A673 (cell line): ENCODE data around the gene PFKFB3. TPM values are rescaled to one million over a fixed set of nuclear protein-coding genes. Genes with fewer than 3 reads are reported as not detected.

Experiments
- BruUV-seq: library from RNA; stranded (reverse); fragments of 400-500 nt; replicated peaks from 2 replicates; lab custom pipeline; 2021; lab: Mats Ljungman, UMichigan
- CTCF ChIA-PET: fragments of 300-600 bp; sonication (Branson Sonifier 250); formaldehyde crosslinking; loops from one replicate; lab custom pipeline; 2022; ENCODE audit warnings: antibody characterized with exemption; lab: Charles Lee
- POLR2A ChIA-PET: fragments of 300-600 bp; sonication (Branson Sonifier 250); formaldehyde crosslinking; loops from one replicate; lab custom pipeline; 2022; ENCODE audit warnings: antibody characterized with exemption; ENCODE audit not compliant: low non-redundant PET; lab: Charles Lee
- DNase-seq: peaks from one replicate; pipeline ENCODE4 v3.0.0-alpha.2; 2015; ENCODE audit warnings: low spot score
- H3K27ac ChIP-seq: fragments of 200-600 bp; sonication (generic); 2 replicates; pipeline ENCODE4 v1.5.1; 2016; ENCODE audit warnings: mixed run types, low read depth, mild to moderate bottlenecking, mixed read lengths, antibody characterized with exemption, low read length; ENCODE audit not compliant: poor library complexity, severe bottlenecking
- H3K27me3 ChIP-seq: fragments of 200-600 bp; sonication (generic); replicated peaks from 2 replicates; pipeline ENCODE4 v1.6.1; 2017; ENCODE audit warnings: mixed run types, low read depth, mild to moderate bottlenecking, mixed read lengths, antibody characterized with exemption, low read length; ENCODE audit not compliant: insufficient read depth, poor library complexity
- H3K36me3 ChIP-seq: fragments of 200-600 bp; sonication (generic); 2 replicates; pipeline ENCODE4 v1.6.1; 2016; ENCODE audit warnings: mixed run types, mild to moderate bottlenecking, mixed read lengths, antibody characterized with exemption, low read length; ENCODE audit not compliant: insufficient read depth, poor library complexity, severe bottlenecking
- H3K4me1 ChIP-seq: fragments of 200-600 bp; sonication (generic); 2 replicates; pipeline ENCODE4 v1.6.1; 2017; ENCODE audit warnings: mixed run types, mild to moderate bottlenecking, mixed read lengths, antibody characterized with exemption, low read length; ENCODE audit not compliant: insufficient read depth, poor library complexity, severe bottlenecking
- H3K4me3 ChIP-seq: fragments of 200-600 bp; sonication (generic); 2 replicates; pipeline ENCODE4 v1.5.1; 2016; ENCODE audit warnings: low read depth, mixed run types, mild to moderate bottlenecking, mixed read lengths, low read length; ENCODE audit not compliant: poor library complexity, severe bottlenecking
- H3K9me3 ChIP-seq: fragments of 200-600 bp; sonication (generic); 2 replicates; pipeline ENCODE4 v1.6.1; 2016; ENCODE audit warnings: mixed run types, low read depth, mild to moderate bottlenecking, mixed read lengths, antibody characterized with exemption, low read length; ENCODE audit not compliant: poor library complexity, severe bottlenecking
- CTCF ChIP-seq: fragments of 300-800, 200-600 bp; sonication (generic); conservative IDR thresholded peaks from 2 replicates; pipeline ENCODE4 v1.5.1; 2017; ENCODE audit warnings: low read depth, mild to moderate bottlenecking, antibody characterized with exemption, low read length, moderate library complexity, mixed read lengths
- EZH2 ChIP-seq: fragments of 200-600 bp; sonication (generic); IDR thresholded peaks from 2 replicates; pipeline ENCODE4 v1.6.1; 2017; ENCODE audit warnings: borderline replicate concordance, low read depth, mild to moderate bottlenecking, mixed read lengths, antibody characterized with exemption, low read length; ENCODE audit not compliant: poor library complexity, severe bottlenecking
- intact Hi-C: fragments of 100-400 bp; cut with micrococcal nuclease; formaldehyde crosslinking; loops from one replicate; pipeline ENCODE4 v1.10.0; 2022; ENCODE audit not compliant: unreplicated experiment
- total RNA-seq: library from RNA; stranded (reverse); gene quantifications from 2 replicates; pipeline ENCODE4 v1.2.3, GENCODE V29; 2021

PFKFB3 gene
- total RNA-seq, 1 experiment from 2014 or later = 53.0 TPM

- intact Hi-C loops = no loop called here
- CTCF ChIA-PET = interaction anchor here (1.0 to 1.5 kb wide), 3 partner anchors 30 to 230 kb away, joined by 4 to 5 read pairs (median 4); no protein-coding TSS in a partner anchor
- peaks cover 27% of the 10 kb centered on the region for H3K4me1 ChIP-seq
- no TSS peak for BruUV-seq
- peak; percentile 88 for DNase-seq
- H3K27ac ChIP-seq = peak overlapping the region; percentile 24
- POLR2A ChIA-PET = no interaction called here
- no peak overlapping the region for H3K4me3 ChIP-seq
- no peaks in the 10 kb centered on the region for H3K27me3 ChIP-seq
- H3K36me3 ChIP-seq = no peaks in the 10 kb centered on the region
- H3K9me3 ChIP-seq = no peaks in the 10 kb centered on the region
- TF ChIP-seq CTCF = no peak
- TF ChIP-seq EZH2 = no peak
Measured at GRCh38 chr10:6171881-6172695, 30.6 kb upstream of the PFKFB3 start.

- CTCF ChIA-PET = interaction anchor here (0.6 to 1.0 kb wide), 2 partner anchors 229 to 274 kb away, joined by 4 to 8 read pairs; no protein-coding TSS in a partner anchor
- Histone ChIP-seq H3K4me3 (no peak overlapping the region), H3K4me1 (peaks cover 27% of the 10 kb centered on the region), H3K27me3 (no peaks in the 10 kb centered on the region), H3K27ac (no peak overlapping the region), H3K36me3 (no peaks in the 10 kb centered on the region), H3K9me3 (no peaks in the 10 kb centered on the region)
- intact Hi-C loops = no loop called here
- POLR2A ChIA-PET = interaction anchor here (0.7 kb wide), 1 partner anchor 30 kb away, joined by 5 read pairs; the partner anchor contains the start of gene PFKFB3
- DNase-seq = no peak
- no TSS peak for BruUV-seq
- TF ChIP-seq EZH2 (no peak), CTCF (peak; percentile 48)
Measured at GRCh38 chr10:6173203-6173602, 29.5 kb upstream of the PFKFB3 start.

- intact Hi-C loops = no loop called here
- H3K9me3 ChIP-seq = no peaks in the 10 kb centered on the region
- H3K27me3 ChIP-seq = no peaks in the 10 kb centered on the region
- no peaks in the 10 kb centered on the region for H3K36me3 ChIP-seq
- no TSS peak for BruUV-seq
- H3K4me1 ChIP-seq = peaks cover 27% of the 10 kb centered on the region
- TF ChIP-seq CTCF (no peak), EZH2 (no peak)
- H3K4me3 ChIP-seq = no peak overlapping the region
- CTCF ChIA-PET = no interaction called here
- no peak overlapping the region for H3K27ac ChIP-seq
- no peak for DNase-seq
- POLR2A ChIA-PET = no interaction called here
Measured at GRCh38 chr10:6174201-6174874, 28.4 kb upstream of the PFKFB3 start.
